PFSK-1 (cell line): ENCODE results near the gene UFSP2.

ENCODE experiments used
- POLR2AphosphoS5 ChIP-seq: IDR thresholded peaks from 2 replicates; pipeline ENCODE4 v1.6.1; 2012; ENCODE audit warnings: low read depth, mild to moderate bottlenecking, control low read depth, low read length, moderate library complexity
- SIN3A ChIP-seq: IDR thresholded peaks from 2 replicates; pipeline ENCODE4 v1.6.1; 2012; ENCODE audit warnings: mild to moderate bottlenecking, low read length, moderate library complexity, borderline replicate concordance; ENCODE audit not compliant: insufficient read depth
- TF ChIP-seq, protein P1 (sequence below), 2 experiments: IDR thresholded peaks; 2 replicates each; pipeline versions ENCODE4 v1.6.1 to v1.8.0; 2011 to 2012; ENCODE audit warnings: low read depth in 2 of 2, low read length in 2 of 2, control low read depth in 1 of 2, inconsistent platforms in 1 of 2, mild to moderate bottlenecking in 1 of 2, moderate library complexity in 1 of 2; ENCODE audit not compliant: insufficient read depth in 1 of 2

DNA sequence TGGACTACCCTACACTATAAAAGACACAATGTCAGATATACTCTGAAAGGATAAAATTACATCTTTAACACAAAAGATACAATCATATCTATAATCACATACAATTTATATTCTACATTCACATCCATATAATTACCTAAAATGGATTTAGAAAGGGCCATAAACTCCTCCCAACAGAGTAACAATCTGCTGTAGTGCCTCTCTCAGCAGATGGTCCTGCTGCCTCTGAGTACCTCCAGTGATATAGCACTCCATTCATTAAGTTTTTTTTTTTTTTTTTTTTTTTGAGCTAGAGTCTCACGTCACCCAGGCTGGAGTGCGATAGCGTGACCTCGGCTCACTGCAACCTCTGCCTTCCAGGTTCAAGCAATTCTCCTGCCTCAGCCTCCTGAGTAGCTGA lies 21.7 kb downstream of the UFSP2 start:
- TF ChIP-seq, protein P1, sequence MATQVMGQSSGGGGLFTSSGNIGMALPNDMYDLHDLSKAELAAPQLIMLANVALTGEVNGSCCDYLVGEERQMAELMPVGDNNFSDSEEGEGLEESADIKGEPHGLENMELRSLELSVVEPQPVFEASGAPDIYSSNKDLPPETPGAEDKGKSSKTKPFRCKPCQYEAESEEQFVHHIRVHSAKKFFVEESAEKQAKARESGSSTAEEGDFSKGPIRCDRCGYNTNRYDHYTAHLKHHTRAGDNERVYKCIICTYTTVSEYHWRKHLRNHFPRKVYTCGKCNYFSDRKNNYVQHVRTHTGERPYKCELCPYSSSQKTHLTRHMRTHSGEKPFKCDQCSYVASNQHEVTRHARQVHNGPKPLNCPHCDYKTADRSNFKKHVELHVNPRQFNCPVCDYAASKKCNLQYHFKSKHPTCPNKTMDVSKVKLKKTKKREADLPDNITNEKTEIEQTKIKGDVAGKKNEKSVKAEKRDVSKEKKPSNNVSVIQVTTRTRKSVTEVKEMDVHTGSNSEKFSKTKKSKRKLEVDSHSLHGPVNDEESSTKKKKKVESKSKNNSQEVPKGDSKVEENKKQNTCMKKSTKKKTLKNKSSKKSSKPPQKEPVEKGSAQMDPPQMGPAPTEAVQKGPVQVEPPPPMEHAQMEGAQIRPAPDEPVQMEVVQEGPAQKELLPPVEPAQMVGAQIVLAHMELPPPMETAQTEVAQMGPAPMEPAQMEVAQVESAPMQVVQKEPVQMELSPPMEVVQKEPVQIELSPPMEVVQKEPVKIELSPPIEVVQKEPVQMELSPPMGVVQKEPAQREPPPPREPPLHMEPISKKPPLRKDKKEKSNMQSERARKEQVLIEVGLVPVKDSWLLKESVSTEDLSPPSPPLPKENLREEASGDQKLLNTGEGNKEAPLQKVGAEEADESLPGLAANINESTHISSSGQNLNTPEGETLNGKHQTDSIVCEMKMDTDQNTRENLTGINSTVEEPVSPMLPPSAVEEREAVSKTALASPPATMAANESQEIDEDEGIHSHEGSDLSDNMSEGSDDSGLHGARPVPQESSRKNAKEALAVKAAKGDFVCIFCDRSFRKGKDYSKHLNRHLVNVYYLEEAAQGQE (IDR thresholded peaks at IDR 0.05; ENCODE audit: insufficient read depth in 1 of 2, low read depth in 2 of 2, low read length in 2 of 2) = no peak
- no peak for TF ChIP-seq POLR2AphosphoS5
- no peak for TF ChIP-seq SIN3A
